ENCODE results near the gene ZNF554.

The ZNF554 gene

GRCh38 chr19:2827840-2828489 lies 8.3 kb downstream of the ZNF554 start:
- no peak for DNase-seq (ENCODE audit: low read depth in 2 of 2)

- no peak for DNase-seq (ENCODE audit: low read depth in 2 of 2)
Measured at GRCh38 chr19:2834294-2834871, 14.7 kb downstream of the ZNF554 start.

GRCh38 chr19:2837430-2837829 lies 17.8 kb downstream of the ZNF554 start:
- DNase-seq (ENCODE audit: low read depth in 2 of 2), result no peak

GRCh38 chr19:2840794-2841791 lies 21.4 kb downstream of the ZNF554 start, which contains the start of gene ZNF555:
Gene ZNF555 (plus strand): TSS chr19:2841475. CDS start chr19:2841573, 98 bp downstream.
- peak; percentile 95 to 99 for DNase-seq (ENCODE audit: low read depth in 2 of 2)

- no peak for DNase-seq (ENCODE audit: low read depth in 2 of 2)
Measured at GRCh38 chr19:2841855-2842574, 22.3 kb downstream of the ZNF554 start.

- no peak for DNase-seq (ENCODE audit: low read depth in 2 of 2)
Measured at GRCh38 chr19:2845107-2845506, 25.4 kb downstream of the ZNF554 start.

GRCh38 chr19:2846180-2846894 lies 26.7 kb downstream of the ZNF554 start:
- DNase-seq (ENCODE audit: low read depth in 2 of 2), result no peak

GRCh38 chr19:2847507-2847906 lies 27.8 kb downstream of the ZNF554 start:
- DNase-seq (ENCODE audit: low read depth in 2 of 2), result no peak

- no peak for DNase-seq (ENCODE audit: low read depth in 2 of 2)
Measured at GRCh38 chr19:2848616-2849015, 28.9 kb downstream of the ZNF554 start.

GRCh38 chr19:2850256-2850925 lies 30.7 kb downstream of the ZNF554 start:
- DNase-seq (ENCODE audit: low read depth in 2 of 2), result no peak

- no peak for DNase-seq (ENCODE audit: low read depth in 2 of 2)
Measured at GRCh38 chr19:2852598-2852997, 32.9 kb downstream of the ZNF554 start.

GRCh38 chr19:2853015-2853606 lies 33.4 kb downstream of the ZNF554 start:
- no peak for DNase-seq (ENCODE audit: low read depth in 2 of 2)

GRCh38 chr19:2854849-2855248 lies 35.2 kb downstream of the ZNF554 start:
- no peak for DNase-seq (ENCODE audit: low read depth in 2 of 2)

- no peak for DNase-seq (ENCODE audit: low read depth in 2 of 2)
Measured at GRCh38 chr19:2856457-2857050, 36.9 kb downstream of the ZNF554 start.

GRCh38 chr19:2858864-2859263 lies 39.2 kb downstream of the ZNF554 start:
- DNase-seq (ENCODE audit: low read depth in 2 of 2), result no peak

- no peak for DNase-seq (ENCODE audit: low read depth in 2 of 2)
Measured at GRCh38 chr19:2863816-2864215, 44.1 kb downstream of the ZNF554 start.

- DNase-seq (ENCODE audit: low read depth in 2 of 2), result no peak
Measured at GRCh38 chr19:2865334-2866100, 45.8 kb downstream of the ZNF554 start.

GRCh38 chr19:2866495-2867024 lies 46.9 kb downstream of the ZNF554 start:
- no peak for DNase-seq (ENCODE audit: low read depth in 2 of 2)
